WERI-Rb-1 (cell line): ENCODE measurements around the gene GRB14.

ENCODE experiments used
- DNase-seq: peaks from one replicate; pipeline ENCODE4 v3.0.0-alpha.2; 2020
- H3K27ac ChIP-seq: fragments of 250-450 bp; sonication (Bioruptor Pico); 2 replicates; pipeline ENCODE4 v1.5.1; 2020; ENCODE audit warnings: mild to moderate bottlenecking, moderate library complexity
- H3K27me3 ChIP-seq: fragments of 250-450 bp; sonication (Bioruptor Pico); 2 replicates; pipeline ENCODE4 v1.5.1; 2021; ENCODE audit warnings: mild to moderate bottlenecking, low read depth, moderate library complexity; ENCODE audit not compliant: insufficient read depth, severe bottlenecking
- H3K36me3 ChIP-seq: fragments of 250-450 bp; sonication (Bioruptor Pico); 2 replicates; pipeline ENCODE4 v1.5.1; 2020; ENCODE audit warnings: mild to moderate bottlenecking, moderate library complexity
- H3K4me3 ChIP-seq: 2 replicates; pipeline ENCODE4 v1.5.1; 2011; ENCODE audit warnings: low read depth, mild to moderate bottlenecking, control low read depth, low read length
- H3K9me3 ChIP-seq: fragments of 250-450 bp; sonication (Bioruptor Pico); 2 replicates; pipeline ENCODE4 v1.5.1; 2021; ENCODE audit warnings: mild to moderate bottlenecking, moderate library complexity; ENCODE audit not compliant: severe bottlenecking
- TF ChIP-seq, protein P1 (sequence below): IDR thresholded peaks from 2 replicates; pipeline ENCODE4 v1.5.1; 2011; ENCODE audit warnings: low read depth, mild to moderate bottlenecking, control low read depth, inconsistent platforms, low read length

GRB14 gene

DNA sequence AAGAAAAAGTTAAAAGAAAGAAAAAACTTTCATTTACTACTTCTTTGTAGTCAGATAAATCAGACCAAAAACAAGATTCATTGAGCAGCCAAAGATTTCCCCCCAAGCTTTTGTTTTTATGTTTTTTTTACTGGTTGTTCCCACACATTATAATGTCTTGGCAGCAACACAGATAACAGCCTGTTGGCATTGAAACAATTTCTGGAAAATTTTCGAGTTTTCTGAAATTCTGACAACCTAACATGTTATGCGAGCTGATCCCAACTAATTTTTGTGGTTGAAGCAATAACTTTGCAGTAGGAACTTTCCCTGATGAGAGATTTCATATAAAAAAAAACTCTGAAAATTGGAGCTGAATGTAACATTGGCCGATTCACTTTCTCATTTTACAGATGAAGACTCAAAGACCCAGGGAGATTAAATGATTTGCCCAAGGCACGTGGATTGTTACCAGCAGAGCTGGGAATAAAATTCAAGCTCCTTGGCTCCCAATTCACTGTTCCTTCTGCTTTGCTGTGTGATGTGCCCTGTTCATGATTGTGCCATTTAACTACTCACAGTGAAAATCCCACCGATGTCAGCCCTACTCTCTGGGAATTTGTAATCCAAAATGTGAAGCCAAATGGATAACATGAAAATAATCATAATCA lies 167.5 kb downstream of the GRB14 start:
- Histone ChIP-seq H3K27me3 (no peaks in the 10 kb centered on the region), H3K36me3 (no peaks in the 10 kb centered on the region), H3K27ac (no peak overlapping the region), H3K4me3 (no peak overlapping the region), H3K9me3 (no peaks in the 10 kb centered on the region)
- TF ChIP-seq, protein P1, sequence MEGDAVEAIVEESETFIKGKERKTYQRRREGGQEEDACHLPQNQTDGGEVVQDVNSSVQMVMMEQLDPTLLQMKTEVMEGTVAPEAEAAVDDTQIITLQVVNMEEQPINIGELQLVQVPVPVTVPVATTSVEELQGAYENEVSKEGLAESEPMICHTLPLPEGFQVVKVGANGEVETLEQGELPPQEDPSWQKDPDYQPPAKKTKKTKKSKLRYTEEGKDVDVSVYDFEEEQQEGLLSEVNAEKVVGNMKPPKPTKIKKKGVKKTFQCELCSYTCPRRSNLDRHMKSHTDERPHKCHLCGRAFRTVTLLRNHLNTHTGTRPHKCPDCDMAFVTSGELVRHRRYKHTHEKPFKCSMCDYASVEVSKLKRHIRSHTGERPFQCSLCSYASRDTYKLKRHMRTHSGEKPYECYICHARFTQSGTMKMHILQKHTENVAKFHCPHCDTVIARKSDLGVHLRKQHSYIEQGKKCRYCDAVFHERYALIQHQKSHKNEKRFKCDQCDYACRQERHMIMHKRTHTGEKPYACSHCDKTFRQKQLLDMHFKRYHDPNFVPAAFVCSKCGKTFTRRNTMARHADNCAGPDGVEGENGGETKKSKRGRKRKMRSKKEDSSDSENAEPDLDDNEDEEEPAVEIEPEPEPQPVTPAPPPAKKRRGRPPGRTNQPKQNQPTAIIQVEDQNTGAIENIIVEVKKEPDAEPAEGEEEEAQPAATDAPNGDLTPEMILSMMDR, result no peak
- no peak for DNase-seq

DNA sequence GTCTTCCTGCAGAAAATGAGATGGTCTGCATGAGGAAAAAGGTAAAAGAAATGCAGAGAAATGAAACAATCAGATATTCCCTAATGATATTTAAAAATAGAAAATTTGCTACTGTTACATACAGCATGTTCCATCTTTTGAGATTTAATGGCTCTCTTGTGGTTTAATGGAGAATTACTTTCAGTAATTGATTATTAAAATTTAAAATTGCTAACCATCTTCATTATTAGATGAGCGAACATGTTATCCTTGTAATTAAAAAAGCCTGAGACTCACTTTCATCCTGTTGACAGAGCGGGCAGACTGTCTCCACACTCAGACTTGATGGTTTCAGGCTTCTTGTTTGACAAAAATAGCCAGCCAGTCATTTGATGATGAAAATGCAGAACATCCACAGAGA lies 171.0 kb downstream of the GRB14 start:
- H3K27me3 ChIP-seq, result no peaks in the 10 kb centered on the region
- H3K27ac ChIP-seq, result no peak overlapping the region
- H3K4me3 ChIP-seq, result no peak overlapping the region
- H3K9me3 ChIP-seq, result no peaks in the 10 kb centered on the region
- TF ChIP-seq, protein P1, result no peak
- H3K36me3 ChIP-seq, result no peaks in the 10 kb centered on the region
- no peak for DNase-seq

GRCh38 chr2:164449706-164450105 lies 171.6 kb downstream of the GRB14 start:
- Histone ChIP-seq H3K4me3 (no peak overlapping the region), H3K27me3 (no peaks in the 10 kb centered on the region), H3K9me3 (no peaks in the 10 kb centered on the region), H3K27ac (no peak overlapping the region), H3K36me3 (no peaks in the 10 kb centered on the region)
- no peak for DNase-seq
- TF ChIP-seq, protein P1, result no peak

DNA sequence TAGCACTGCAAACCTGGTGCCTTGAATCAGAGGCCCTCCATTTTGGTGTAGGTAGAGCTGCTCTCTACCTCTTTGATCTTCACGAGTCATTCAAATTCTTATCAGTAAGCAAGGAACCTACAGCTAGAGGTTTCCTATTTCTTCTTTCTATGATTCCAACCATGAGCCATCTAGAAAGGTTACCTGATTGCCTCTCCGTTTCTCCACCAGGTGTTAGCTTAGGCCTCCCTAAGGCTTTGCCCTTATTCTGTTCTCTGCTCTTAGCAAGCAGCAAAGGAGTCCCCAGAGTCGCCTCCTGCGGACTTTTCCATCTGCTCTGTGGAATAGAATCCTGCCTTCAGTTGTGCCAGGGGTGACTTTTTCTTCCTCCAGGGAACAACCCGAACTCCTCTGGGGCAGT lies 173.6 kb downstream of the GRB14 start:
- no peak for DNase-seq
- Histone ChIP-seq H3K36me3 (no peaks in the 10 kb centered on the region), H3K27me3 (no peaks in the 10 kb centered on the region), H3K4me3 (no peak overlapping the region), H3K9me3 (no peaks in the 10 kb centered on the region), H3K27ac (no peak overlapping the region)
- TF ChIP-seq, protein P1, result no peak
